ENCODE measurements around the gene SEMA4D.

- TF ChIP-seq POLR2A (IDR thresholded peaks at IDR 0.05; ENCODE audit: extremely low read depth, insufficient read length) (no peak), CTCF (IDR thresholded peaks at IDR 0.05; ENCODE audit: low read depth, low read length) (no peak), MAX (IDR thresholded peaks at IDR 0.05; ENCODE audit: low read depth, low read length) (no peak)
Observed at GRCh38 chr9:89367726-89368437, 130.0 kb downstream of the SEMA4D start.

All from NB4 (cell line).